CD14-positive monocyte (primary cell): ENCODE measurements around the gene WNT10A. TPM values are rescaled to one million over a fixed set of nuclear protein-coding genes. Genes with fewer than 3 reads are reported as not detected.

Experiments
- DNase-seq, 3 donors: peaks; one replicate each; pipeline ENCODE4 v3.0.0-alpha.2; 2011 to 2022
- H2AFZ ChIP-seq: 2 replicates; pipeline ENCODE4 v1.6.0; 2012; ENCODE audit warnings: mild to moderate bottlenecking, low read depth, low read length, inconsistent platforms; ENCODE audit not compliant: insufficient read depth, poor library complexity, severe bottlenecking
- H3K27ac ChIP-seq, 2 donors: 1 replicate in 1 of 2; 2 replicates in 1 of 2; pipeline ENCODE4 v1.5.1; 2012 to 2013; ENCODE audit warnings: low read length in 2 of 2, control low read depth in 1 of 2, inconsistent platforms in 1 of 2, low read depth in 1 of 2, mild to moderate bottlenecking in 1 of 2
- H3K27me3 ChIP-seq, 2 donors: one replicate each; pipeline versions ENCODE4 v1.6.0 to v1.6.1; 2011 to 2013; ENCODE audit warnings: low read length in 2 of 2; ENCODE audit not compliant: control insufficient read depth in 2 of 2, insufficient read depth in 2 of 2
- H3K36me3 ChIP-seq, 2 donors: replicated peaks in 1 of 2; 1 replicate in 1 of 2; 2 replicates in 1 of 2; pipeline versions ENCODE4 v1.5.1 to v1.6.1; 2012 to 2013; ENCODE audit warnings: low read length in 2 of 2, control low read depth in 1 of 2, inconsistent platforms in 1 of 2, mild to moderate bottlenecking in 1 of 2; ENCODE audit not compliant: insufficient read depth in 2 of 2, control insufficient read depth in 1 of 2
- H3K4me1 ChIP-seq, 2 donors: 1 replicate in 1 of 2; 2 replicates in 1 of 2; pipeline versions ENCODE4 v1.5.1 to v1.6.1; 2012 to 2013; ENCODE audit warnings: low read length in 2 of 2, control low read depth in 1 of 2, inconsistent platforms in 1 of 2, mild to moderate bottlenecking in 1 of 2, moderate library complexity in 1 of 2; ENCODE audit not compliant: insufficient read depth in 2 of 2, control insufficient read depth in 1 of 2
- H3K4me2 ChIP-seq: replicated peaks from 2 replicates; pipeline ENCODE3; 2012; ENCODE audit warnings: low read length, moderate library complexity, mild to moderate bottlenecking; ENCODE audit not compliant: poor library complexity, severe bottlenecking; ENCODE audit errors: extremely low read depth
- H3K4me3 ChIP-seq, 3 experiments: fragments of 200-600 bp in 1 of 3; sonication (generic) in 1 of 3; replicated peaks in 1 of 3; 1 replicate in 2 of 3; 2 replicates in 1 of 3; pipeline ENCODE4 v1.5.1; 2011 to 2013; ENCODE audit warnings: low read length in 3 of 3, mild to moderate bottlenecking in 3 of 3, control low read depth in 2 of 3, low read depth in 2 of 3, inconsistent platforms in 1 of 3, moderate library complexity in 1 of 3
- H3K79me2 ChIP-seq: 2 replicates; pipeline ENCODE4 v1.6.0; 2012; ENCODE audit warnings: mild to moderate bottlenecking, control low read depth, inconsistent platforms, low read length, moderate library complexity; ENCODE audit not compliant: insufficient read depth
- H3K9ac ChIP-seq: 2 replicates; pipeline ENCODE4 v1.6.0; 2017; ENCODE audit warnings: low read length, mild to moderate bottlenecking; ENCODE audit not compliant: insufficient read depth, poor library complexity, severe bottlenecking
- H3K9me3 ChIP-seq, 2 donors: replicated peaks in 1 of 2; 1 replicate in 1 of 2; 2 replicates in 1 of 2; pipeline versions ENCODE4 v1.5.1 to v1.6.1; 2012 to 2013; ENCODE audit warnings: low read length in 2 of 2, control low read depth in 1 of 2; ENCODE audit not compliant: control insufficient read depth in 1 of 2, insufficient read depth in 1 of 2
- H4K20me1 ChIP-seq: 2 replicates; pipeline ENCODE4 v1.6.0; 2012; ENCODE audit warnings: mild to moderate bottlenecking, low read length, control low read depth, moderate library complexity; ENCODE audit not compliant: insufficient read depth
- H3K27ac Mint-ChIP-seq, 7 donors: one replicate each; pipeline ENCODE4 v1.8.0; 2020; ENCODE audit warnings: mild to moderate bottlenecking in 7 of 7, mixed read lengths in 7 of 7, moderate library complexity in 6 of 7, inconsistent platforms in 2 of 7
- H3K27me3 Mint-ChIP-seq, 3 donors: one replicate each; pipeline ENCODE4 v1.8.0; 2021 to 2022; ENCODE audit warnings: low read depth in 3 of 3, mild to moderate bottlenecking in 3 of 3, mixed read lengths in 3 of 3, moderate library complexity in 3 of 3, inconsistent platforms in 1 of 3
- H3K36me3 Mint-ChIP-seq, 2 donors: one replicate each; pipeline ENCODE4 v1.8.0; 2020; ENCODE audit warnings: mixed read lengths in 2 of 2, inconsistent platforms in 1 of 2, mild to moderate bottlenecking in 1 of 2
- H3K4me1 Mint-ChIP-seq: one replicate; pipeline ENCODE4 v1.8.0; 2020; ENCODE audit warnings: mild to moderate bottlenecking, mixed read lengths
- H3K4me3 Mint-ChIP-seq, 2 donors: one replicate each; pipeline ENCODE4 v1.8.0; 2020; ENCODE audit warnings: mild to moderate bottlenecking in 2 of 2, mixed read lengths in 2 of 2, moderate library complexity in 1 of 2
- H3K9me3 Mint-ChIP-seq, 7 donors: one replicate each; pipeline ENCODE4 v1.8.0; 2020 to 2022; ENCODE audit warnings: mixed read lengths in 7 of 7, mild to moderate bottlenecking in 6 of 7, moderate library complexity in 6 of 7, inconsistent platforms in 2 of 7
- WGBS: methylation state at CpG from one replicate; pipeline ENCODE4 v1.1.5; 2013; ENCODE audit warnings: missing lambda C conversion rate; ENCODE audit not compliant: insufficient coverage; 5-methylcytosine and 5-hydroxymethylcytosine counted together
- intact Hi-C, 2 donors: fragments of 100-400 bp; cut with micrococcal nuclease; formaldehyde crosslinking; loops; one replicate each; pipeline versions ENCODE4 v1.15.0 to v1.15.1; 2023
- polyA plus RNA-seq, 3 donors: library from polyadenylated mRNA; depleted of rRNA in 1 of 3; unstranded in 2 of 3; stranded (reverse) in 1 of 3; fragments of 300-500 nt in 2 of 3; fragments of >200 nt in 1 of 3; fragmentation: Illumina TruSeq in 2 of 3; gene quantifications; 1 replicate in 2 of 3; 2 replicates in 1 of 3; pipeline ENCODE4 v1.2.3, GENCODE V29; 2012 to 2021
- TF ChIP-seq, protein P1 (sequence below): fragments of 200-600 bp; IDR thresholded peaks from one replicate; pipeline ENCODE4 v1.8.0; 2022; ENCODE audit warnings: antibody characterized with exemption, mild to moderate bottlenecking

Gene WNT10A
- polyA plus RNA-seq, 3 donors = 0.04 TPM; not detected in 2

DNA sequence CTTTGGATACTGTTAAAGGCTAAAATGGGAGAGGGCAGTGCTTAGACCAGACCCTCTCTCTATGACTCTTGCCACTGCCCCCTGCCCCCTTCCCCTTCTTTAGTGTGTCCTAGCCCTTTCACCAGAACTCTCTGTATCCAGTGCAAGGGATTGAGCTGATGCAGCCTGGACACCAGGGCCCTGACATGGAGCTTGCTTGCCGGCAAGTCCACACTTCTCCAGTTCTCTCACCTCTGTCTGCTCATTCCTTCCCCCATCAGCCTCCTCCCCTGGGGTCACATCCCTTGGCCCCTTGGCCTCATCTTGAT lies 22.6 kb upstream of the WNT10A start:
- Histone ChIP-seq H3K4me1 (peaks cover 17 to 30% of the 10 kb centered on the region in 2 donors), H2AFZ (no peak overlapping the region), H3K36me3 (no peaks in the 10 kb centered on the region), H3K9me3 (peaks cover 0 to 32% of the 10 kb centered on the region in 2 donors), H3K4me2 (no peak overlapping the region), H3K9ac (no peak overlapping the region), H4K20me1 (no peaks in the 10 kb centered on the region), H3K4me3 (no peak overlapping the region), H3K27me3 (peaks cover 73 to 94% of the 10 kb centered on the region in 2 donors), H3K27ac (no peak overlapping the region), H3K79me2 (no peaks in the 10 kb centered on the region)
- H3K4me1 Mint-ChIP-seq = peaks cover 32% of the 10 kb centered on the region
- no peak overlapping the region for H3K27ac Mint-ChIP-seq
- H3K4me3 Mint-ChIP-seq = peak overlapping the region; percentile 31 to 86
- H3K36me3 Mint-ChIP-seq = peaks cover 4 to 6% of the 10 kb centered on the region in 2 donors
- WGBS = 0% methylated on average over 1 of the region's 1 CpG
- peaks cover 85 to 98% (median 94%) of the 10 kb centered on the region in 3 donors for H3K27me3 Mint-ChIP-seq
- intact Hi-C loops = no loop called here
- TF ChIP-seq, protein P1, sequence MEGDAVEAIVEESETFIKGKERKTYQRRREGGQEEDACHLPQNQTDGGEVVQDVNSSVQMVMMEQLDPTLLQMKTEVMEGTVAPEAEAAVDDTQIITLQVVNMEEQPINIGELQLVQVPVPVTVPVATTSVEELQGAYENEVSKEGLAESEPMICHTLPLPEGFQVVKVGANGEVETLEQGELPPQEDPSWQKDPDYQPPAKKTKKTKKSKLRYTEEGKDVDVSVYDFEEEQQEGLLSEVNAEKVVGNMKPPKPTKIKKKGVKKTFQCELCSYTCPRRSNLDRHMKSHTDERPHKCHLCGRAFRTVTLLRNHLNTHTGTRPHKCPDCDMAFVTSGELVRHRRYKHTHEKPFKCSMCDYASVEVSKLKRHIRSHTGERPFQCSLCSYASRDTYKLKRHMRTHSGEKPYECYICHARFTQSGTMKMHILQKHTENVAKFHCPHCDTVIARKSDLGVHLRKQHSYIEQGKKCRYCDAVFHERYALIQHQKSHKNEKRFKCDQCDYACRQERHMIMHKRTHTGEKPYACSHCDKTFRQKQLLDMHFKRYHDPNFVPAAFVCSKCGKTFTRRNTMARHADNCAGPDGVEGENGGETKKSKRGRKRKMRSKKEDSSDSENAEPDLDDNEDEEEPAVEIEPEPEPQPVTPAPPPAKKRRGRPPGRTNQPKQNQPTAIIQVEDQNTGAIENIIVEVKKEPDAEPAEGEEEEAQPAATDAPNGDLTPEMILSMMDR = no peak
- no peak for DNase-seq
- H3K9me3 Mint-ChIP-seq = peaks cover 0 to 51% (median 12%) of the 10 kb centered on the region in 7 donors

DNA sequence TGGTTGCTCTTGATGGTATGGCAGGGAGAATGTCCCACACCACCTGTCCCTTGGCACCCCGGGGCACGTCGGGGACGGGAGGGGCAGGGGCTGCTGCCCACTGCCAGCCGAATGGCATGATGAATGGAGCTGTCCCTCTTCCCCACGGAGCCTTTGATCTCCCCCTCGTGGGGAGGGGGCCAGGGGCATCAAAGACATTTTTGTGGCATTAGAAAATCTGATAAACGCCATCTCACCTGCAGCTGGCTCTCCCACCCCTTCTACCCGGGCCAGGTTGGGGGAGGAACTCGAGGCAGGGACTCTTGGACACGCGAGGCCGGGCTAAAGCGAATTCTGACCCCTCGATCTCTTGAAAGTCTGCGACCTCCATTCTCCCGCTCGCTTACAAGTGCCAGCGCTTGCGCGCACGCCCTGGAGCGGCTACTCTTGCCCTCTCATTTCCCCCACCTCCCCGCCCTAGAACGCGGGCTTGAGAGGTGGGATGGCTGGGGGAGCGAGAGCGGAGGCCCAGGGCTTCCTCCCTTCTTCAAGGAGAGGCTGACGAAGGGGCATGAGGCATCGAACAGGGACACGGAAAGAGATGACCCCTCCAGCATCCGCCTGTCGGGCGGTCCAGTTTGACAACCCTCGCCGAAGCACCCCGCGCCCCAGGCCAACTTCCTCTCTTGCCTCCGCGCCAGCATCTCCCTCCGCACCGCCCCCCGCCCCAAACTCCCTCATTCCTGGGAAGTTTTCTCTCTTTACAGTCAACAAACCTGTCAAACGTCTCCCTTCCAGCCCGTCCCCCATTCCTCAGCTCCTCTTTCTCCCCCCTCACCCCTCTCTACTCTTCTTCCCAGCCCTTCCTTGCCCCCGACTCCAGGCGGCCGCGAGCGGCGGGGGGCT lies 21.7 kb upstream of the WNT10A start:
- no peak overlapping the region for H3K27ac ChIP-seq
- H3K27me3 ChIP-seq = peaks cover 72 to 92% of the 10 kb centered on the region in 2 donors
- H3K9me3 ChIP-seq = peaks cover 0 to 32% of the 10 kb centered on the region in 2 donors
- H3K79me2 ChIP-seq = no peaks in the 10 kb centered on the region
- no peak for DNase-seq
- H3K4me3 Mint-ChIP-seq = peak overlapping the region; percentile 71 to 86
- peaks cover 89 to 98% (median 95%) of the 10 kb centered on the region in 3 donors for H3K27me3 Mint-ChIP-seq
- peak overlapping the region in 2 of 7 donors; percentile 17 to 74 for H3K27ac Mint-ChIP-seq
- peak overlapping the region; percentile 44 for H3K4me2 ChIP-seq
- peak overlapping the region; percentile 29 for H2AFZ ChIP-seq
- H3K4me3 ChIP-seq = peak overlapping the region in 1 of 3 experiments; percentile 54
- H3K4me1 ChIP-seq = peaks cover 8 to 22% of the 10 kb centered on the region in 2 donors
- H3K9ac ChIP-seq = no peak overlapping the region
- peaks cover 4 to 6% of the 10 kb centered on the region in 2 donors for H3K36me3 Mint-ChIP-seq
- no peaks in the 10 kb centered on the region for H4K20me1 ChIP-seq
- 2% methylated on average over 29 of the region's 51 CpGs for WGBS
- TF ChIP-seq, protein P1 = no peak
- H3K4me1 Mint-ChIP-seq = peaks cover 24% of the 10 kb centered on the region
- no peaks in the 10 kb centered on the region for H3K36me3 ChIP-seq
- intact Hi-C loops = no loop called here
- peaks cover 0 to 45% (median 12%) of the 10 kb centered on the region in 7 donors for H3K9me3 Mint-ChIP-seq
